Ishikawa (cell line): ENCODE results near the gene IPO11.

Source experiments
- CEBPB ChIP-seq: IDR thresholded peaks from 2 replicates; pipeline ENCODE4 v1.6.1; 2012
- CREB1 ChIP-seq: IDR thresholded peaks from 2 replicates; pipeline ENCODE4 v1.6.1; 2012; ENCODE audit warnings: low read depth
- EGR1 ChIP-seq: IDR thresholded peaks from 2 replicates; pipeline ENCODE4 v1.6.1; 2012
- EP300 ChIP-seq: IDR thresholded peaks from 2 replicates; pipeline ENCODE4 v1.6.1; 2012; ENCODE audit warnings: borderline replicate concordance
- FOXM1 ChIP-seq: IDR thresholded peaks from 2 replicates; pipeline ENCODE4 v1.6.1; 2012; ENCODE audit warnings: low read depth, borderline replicate concordance
- MAX ChIP-seq: IDR thresholded peaks from 2 replicates; pipeline ENCODE4 v1.6.1; 2012
- NFIC ChIP-seq: IDR thresholded peaks from 2 replicates; pipeline ENCODE4 v1.6.1; 2012
- RAD21 ChIP-seq: IDR thresholded peaks from 2 replicates; pipeline ENCODE4 v1.6.1; 2012; ENCODE audit warnings: low read depth
- TAF1 ChIP-seq: IDR thresholded peaks from 2 replicates; pipeline ENCODE4 v1.6.1; 2012; ENCODE audit warnings: low read depth, mild to moderate bottlenecking
- TCF12 ChIP-seq: IDR thresholded peaks from 2 replicates; pipeline ENCODE4 v1.6.1; 2012; ENCODE audit warnings: low read depth
- TEAD4 ChIP-seq: IDR thresholded peaks from 2 replicates; pipeline ENCODE4 v1.6.1; 2012
- YY1 ChIP-seq: IDR thresholded peaks from 2 replicates; pipeline ENCODE4 v1.6.1; 2012; ENCODE audit warnings: low read depth
- ZBTB7A ChIP-seq: IDR thresholded peaks from 2 replicates; pipeline ENCODE4 v1.6.1; 2012; ENCODE audit warnings: low read depth
- TF ChIP-seq, protein P1 (sequence below): IDR thresholded peaks from 2 replicates; pipeline ENCODE4 v1.6.1; 2012; ENCODE audit warnings: low read depth, mild to moderate bottlenecking
- TF ChIP-seq, protein P2 (sequence below): IDR thresholded peaks from 2 replicates; pipeline ENCODE4 v1.6.1; 2012

Gene IPO11

GRCh38 chr5:62649476-62650113 lies 237.0 kb downstream of the IPO11 start:
- TF ChIP-seq CEBPB = no peak
- no peak for TF ChIP-seq TCF12
- TF ChIP-seq CREB1 = no peak
- TF ChIP-seq YY1 = no peak
- no peak for TF ChIP-seq EP300

- TF ChIP-seq TAF1 (no peak), CEBPB (no peak), MAX (no peak), CREB1 (no peak), NFIC (no peak), TCF12 (no peak), YY1 (no peak)
- TF ChIP-seq, protein P1, sequence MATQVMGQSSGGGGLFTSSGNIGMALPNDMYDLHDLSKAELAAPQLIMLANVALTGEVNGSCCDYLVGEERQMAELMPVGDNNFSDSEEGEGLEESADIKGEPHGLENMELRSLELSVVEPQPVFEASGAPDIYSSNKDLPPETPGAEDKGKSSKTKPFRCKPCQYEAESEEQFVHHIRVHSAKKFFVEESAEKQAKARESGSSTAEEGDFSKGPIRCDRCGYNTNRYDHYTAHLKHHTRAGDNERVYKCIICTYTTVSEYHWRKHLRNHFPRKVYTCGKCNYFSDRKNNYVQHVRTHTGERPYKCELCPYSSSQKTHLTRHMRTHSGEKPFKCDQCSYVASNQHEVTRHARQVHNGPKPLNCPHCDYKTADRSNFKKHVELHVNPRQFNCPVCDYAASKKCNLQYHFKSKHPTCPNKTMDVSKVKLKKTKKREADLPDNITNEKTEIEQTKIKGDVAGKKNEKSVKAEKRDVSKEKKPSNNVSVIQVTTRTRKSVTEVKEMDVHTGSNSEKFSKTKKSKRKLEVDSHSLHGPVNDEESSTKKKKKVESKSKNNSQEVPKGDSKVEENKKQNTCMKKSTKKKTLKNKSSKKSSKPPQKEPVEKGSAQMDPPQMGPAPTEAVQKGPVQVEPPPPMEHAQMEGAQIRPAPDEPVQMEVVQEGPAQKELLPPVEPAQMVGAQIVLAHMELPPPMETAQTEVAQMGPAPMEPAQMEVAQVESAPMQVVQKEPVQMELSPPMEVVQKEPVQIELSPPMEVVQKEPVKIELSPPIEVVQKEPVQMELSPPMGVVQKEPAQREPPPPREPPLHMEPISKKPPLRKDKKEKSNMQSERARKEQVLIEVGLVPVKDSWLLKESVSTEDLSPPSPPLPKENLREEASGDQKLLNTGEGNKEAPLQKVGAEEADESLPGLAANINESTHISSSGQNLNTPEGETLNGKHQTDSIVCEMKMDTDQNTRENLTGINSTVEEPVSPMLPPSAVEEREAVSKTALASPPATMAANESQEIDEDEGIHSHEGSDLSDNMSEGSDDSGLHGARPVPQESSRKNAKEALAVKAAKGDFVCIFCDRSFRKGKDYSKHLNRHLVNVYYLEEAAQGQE = no peak
Observed at GRCh38 chr5:62650197-62650596, 237.6 kb downstream of the IPO11 start.

- TF ChIP-seq CEBPB = no peak
- no peak for TF ChIP-seq MAX
- no peak for TF ChIP-seq TAF1
- TF ChIP-seq CREB1 = no peak
- TF ChIP-seq NFIC = no peak
- TF ChIP-seq FOXM1 = no peak
- TF ChIP-seq TCF12 = no peak
- TF ChIP-seq RAD21 = no peak
- TF ChIP-seq TEAD4 = no peak
- TF ChIP-seq, protein P2, sequence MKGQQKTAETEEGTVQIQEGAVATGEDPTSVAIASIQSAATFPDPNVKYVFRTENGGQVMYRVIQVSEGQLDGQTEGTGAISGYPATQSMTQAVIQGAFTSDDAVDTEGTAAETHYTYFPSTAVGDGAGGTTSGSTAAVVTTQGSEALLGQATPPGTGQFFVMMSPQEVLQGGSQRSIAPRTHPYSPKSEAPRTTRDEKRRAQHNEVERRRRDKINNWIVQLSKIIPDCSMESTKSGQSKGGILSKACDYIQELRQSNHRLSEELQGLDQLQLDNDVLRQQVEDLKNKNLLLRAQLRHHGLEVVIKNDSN = no peak
- TF ChIP-seq, protein P1 = no peak
- no peak for TF ChIP-seq YY1
- TF ChIP-seq ZBTB7A = no peak
- no peak for TF ChIP-seq EGR1
- no peak for TF ChIP-seq EP300
Observed at GRCh38 chr5:62652225-62652624, 239.7 kb downstream of the IPO11 start.

DNA sequence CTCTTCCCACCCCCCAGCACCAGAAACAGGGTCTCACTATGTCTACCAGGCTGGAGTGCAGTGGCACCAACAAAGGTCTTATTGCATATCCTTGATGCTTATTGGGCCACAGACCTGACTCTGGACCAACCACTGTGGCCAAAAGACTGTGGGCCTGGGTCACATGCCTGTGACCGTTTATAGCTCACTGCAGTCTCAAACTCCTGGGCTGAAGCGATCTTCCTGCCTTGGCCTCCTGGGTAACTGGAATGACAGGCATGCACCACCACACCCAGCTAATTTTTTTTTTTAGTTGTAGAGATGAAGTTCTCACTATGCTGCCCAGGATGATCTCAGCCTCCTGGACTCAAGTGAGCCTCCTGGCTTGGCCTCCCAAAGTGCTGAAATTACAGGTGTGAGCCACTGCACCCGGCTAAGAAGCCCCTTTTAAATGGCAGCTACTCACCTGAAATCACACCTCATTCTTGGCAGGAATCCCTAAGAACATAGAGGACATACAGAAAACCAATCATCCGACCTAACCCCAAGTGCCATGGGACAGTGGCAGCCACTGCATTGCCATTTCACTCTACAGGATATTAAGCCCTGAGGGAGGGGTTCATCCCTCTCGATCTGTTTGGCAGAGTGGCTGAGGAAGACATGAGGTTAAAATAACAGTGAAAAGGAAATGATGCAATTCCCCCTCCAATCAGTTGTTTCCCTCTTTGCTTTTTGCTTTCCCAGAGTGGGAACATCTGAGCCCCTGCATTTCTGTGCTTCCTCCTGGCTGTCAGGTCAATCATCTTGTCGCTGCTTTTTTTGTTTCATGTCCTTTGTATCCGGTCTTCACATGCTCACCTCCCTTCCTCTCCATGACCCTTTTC lies 240.7 kb downstream of the IPO11 start:
- TF ChIP-seq CREB1 (no peak), TCF12 (no peak), EGR1 (no peak), CEBPB (no peak), FOXM1 (no peak), YY1 (no peak), TAF1 (no peak), RAD21 (no peak), MAX (no peak), ZBTB7A (no peak), NFIC (no peak), EP300 (no peak), TEAD4 (no peak)
- TF ChIP-seq, protein P1 = no peak
- TF ChIP-seq, protein P2 = no peak
